Stomach smooth muscle (tissue), 2 donors: ENCODE results near the gene ZNF354C.
"Not testable (repeated sequence)": the region's sequence is repeated elsewhere in the genome, so short reads cannot be mapped to it uniquely, and the experiment has no call there.

ENCODE experiments used
- H3K27ac ChIP-seq: one replicate; pipeline ENCODE4 v1.7.0; 2013; ENCODE audit warnings: mild to moderate bottlenecking, low read length, inconsistent platforms
- H3K27me3 ChIP-seq, 2 donors: one replicate each; pipeline ENCODE4 v1.7.0; 2013; ENCODE audit warnings: low read length in 2 of 2; ENCODE audit not compliant: insufficient read depth in 2 of 2, control insufficient read depth in 1 of 2
- H3K36me3 ChIP-seq, 2 donors: one replicate each; pipeline ENCODE4 v1.7.0; 2013; ENCODE audit warnings: low read length in 2 of 2; ENCODE audit not compliant: control insufficient read depth in 2 of 2, insufficient read depth in 2 of 2
- H3K4me1 ChIP-seq: one replicate; pipeline ENCODE4 v1.7.0; 2013; ENCODE audit warnings: low read length; ENCODE audit not compliant: control insufficient read depth, insufficient read depth
- H3K4me3 ChIP-seq, 2 donors: one replicate each; pipeline ENCODE4 v1.7.0; 2013; ENCODE audit warnings: low read length in 2 of 2
- H3K9ac ChIP-seq, 2 donors: one replicate each; pipeline ENCODE4 v1.7.0; 2013; ENCODE audit warnings: low read length in 2 of 2, mild to moderate bottlenecking in 1 of 2
- H3K9me3 ChIP-seq, 2 donors: one replicate each; pipeline ENCODE4 v1.7.0; 2013; ENCODE audit warnings: low read length in 2 of 2; ENCODE audit not compliant: control insufficient read depth in 2 of 2
- donor health status: healthy.
- donor health status: Pancreatic carcinoma.

Gene ZNF354C

GRCh38 chr5:179065703-179066102 lies 5.5 kb downstream of the ZNF354C start:
- Histone ChIP-seq H3K9ac (no peak overlapping the region), H3K9me3 (peaks cover 15 to 20% of the 10 kb centered on the region in 2 donors), H3K27me3 (no peaks in the 10 kb centered on the region), H3K36me3 (peaks cover 32 to 36% of the 10 kb centered on the region in 2 donors), H3K27ac (no peak overlapping the region), H3K4me1 (peaks cover 12% of the 10 kb centered on the region), H3K4me3 (no peak overlapping the region)

- Histone ChIP-seq H3K4me3 (peak overlapping the region in 1 of 2 donors; percentile 33), H3K4me1 (no peaks in the 10 kb centered on the region), H3K36me3 (peaks cover 48 to 56% of the 10 kb centered on the region in 2 donors), H3K27ac (no peak overlapping the region), H3K27me3 (no peaks in the 10 kb centered on the region), H3K9me3 (peaks cover 62 to 66% of the 10 kb centered on the region in 2 donors), H3K9ac (no peak overlapping the region)
Measured at GRCh38 chr5:179079165-179079987, 19.2 kb downstream of the ZNF354C start.

- Histone ChIP-seq H3K4me1 (no peaks in the 10 kb centered on the region), H3K27ac (no peak overlapping the region), H3K4me3 (no peak overlapping the region), H3K9me3 (peaks cover 60 to 72% of the 10 kb centered on the region in 2 donors), H3K36me3 (peaks cover 46 to 50% of the 10 kb centered on the region in 2 donors), H3K27me3 (no peaks in the 10 kb centered on the region), H3K9ac (no peak overlapping the region)
Measured at GRCh38 chr5:179080724-179081123, 20.6 kb downstream of the ZNF354C start.

- H3K27me3 ChIP-seq: no peaks in the 10 kb centered on the region
- H3K27ac ChIP-seq: no peak overlapping the region
- H3K4me3 ChIP-seq: no peak overlapping the region
- no peak overlapping the region for H3K9ac ChIP-seq
- peaks cover 16 to 21% of the 10 kb centered on the region in 2 donors for H3K9me3 ChIP-seq
- H3K36me3 ChIP-seq: no peaks in the 10 kb centered on the region
- no peaks in the 10 kb centered on the region for H3K4me1 ChIP-seq
Measured at GRCh38 chr5:179089502-179089901, 29.3 kb downstream of the ZNF354C start.

- not testable (repeated sequence) for H3K27me3 ChIP-seq, H3K4me3 ChIP-seq, H3K36me3 ChIP-seq, H3K27ac ChIP-seq, H3K4me1 ChIP-seq, H3K9ac ChIP-seq
- peaks cover 5 to 29% of the 10 kb centered on the region in 2 donors for H3K9me3 ChIP-seq
Measured at GRCh38 chr5:179101282-179101681, 41.1 kb downstream of the ZNF354C start.

GRCh38 chr5:179110528-179110927 lies 50.4 kb downstream of the ZNF354C start:
- H3K9ac ChIP-seq: no peak overlapping the region
- peaks cover 7 to 42% of the 10 kb centered on the region in 2 donors for H3K9me3 ChIP-seq
- H3K36me3 ChIP-seq: peaks cover 0 to 3% of the 10 kb centered on the region in 2 donors
- no peak overlapping the region for H3K27ac ChIP-seq
- no peaks in the 10 kb centered on the region for H3K27me3 ChIP-seq
- H3K4me3 ChIP-seq: no peak overlapping the region
- H3K4me1 ChIP-seq: no peaks in the 10 kb centered on the region

- peaks cover 0 to 3% of the 10 kb centered on the region in 2 donors for H3K36me3 ChIP-seq
- no peak overlapping the region for H3K9ac ChIP-seq
- no peak overlapping the region for H3K27ac ChIP-seq
- H3K4me3 ChIP-seq: no peak overlapping the region
- no peaks in the 10 kb centered on the region for H3K27me3 ChIP-seq
- no peaks in the 10 kb centered on the region for H3K4me1 ChIP-seq
- peaks cover 7 to 51% of the 10 kb centered on the region in 2 donors for H3K9me3 ChIP-seq
Measured at GRCh38 chr5:179111267-179112207, 51.4 kb downstream of the ZNF354C start.

GRCh38 chr5:179112469-179113142 lies 52.4 kb downstream of the ZNF354C start:
- Histone ChIP-seq H3K27me3 (no peaks in the 10 kb centered on the region), H3K27ac (no peak overlapping the region), H3K4me1 (no peaks in the 10 kb centered on the region), H3K4me3 (no peak overlapping the region), H3K9me3 (peaks cover 6 to 54% of the 10 kb centered on the region in 2 donors), H3K36me3 (peaks cover 0 to 3% of the 10 kb centered on the region in 2 donors), H3K9ac (no peak overlapping the region)

GRCh38 chr5:179113143-179113530 lies 53.0 kb downstream of the ZNF354C start:
- H3K9ac ChIP-seq: no peak overlapping the region
- H3K9me3 ChIP-seq: peaks cover 4 to 54% of the 10 kb centered on the region in 2 donors
- H3K27me3 ChIP-seq: no peaks in the 10 kb centered on the region
- H3K4me3 ChIP-seq: no peak overlapping the region
- H3K27ac ChIP-seq: no peak overlapping the region
- no peaks in the 10 kb centered on the region for H3K4me1 ChIP-seq
- peaks cover 0 to 3% of the 10 kb centered on the region in 2 donors for H3K36me3 ChIP-seq

GRCh38 chr5:179113945-179114641 lies 53.9 kb downstream of the ZNF354C start:
- H3K27ac ChIP-seq: no peak overlapping the region
- peak overlapping the region in 1 of 2 donors; percentile 15 for H3K4me3 ChIP-seq
- no peaks in the 10 kb centered on the region for H3K4me1 ChIP-seq
- no peak overlapping the region for H3K9ac ChIP-seq
- no peaks in the 10 kb centered on the region for H3K27me3 ChIP-seq
- peaks cover 4 to 48% of the 10 kb centered on the region in 2 donors for H3K9me3 ChIP-seq
- peaks cover 0 to 3% of the 10 kb centered on the region in 2 donors for H3K36me3 ChIP-seq
